NCI-H524 treated with DMSO at 0.1 percent for 48 hours (cell line): ENCODE data around the gene DGLUCY.
A peak's percentile ranks its signal among the peaks of the same experiment; 100 is the strongest.
"Not testable (repeated sequence)": the region's sequence is repeated elsewhere in the genome, so short reads cannot be mapped to it uniquely, and the experiment has no call there.

Source experiments
- DNase-seq: peaks from one replicate; lab custom pipeline; 2025; lab: John Stamatoyannopoulos, UW

The DGLUCY gene

DNA sequence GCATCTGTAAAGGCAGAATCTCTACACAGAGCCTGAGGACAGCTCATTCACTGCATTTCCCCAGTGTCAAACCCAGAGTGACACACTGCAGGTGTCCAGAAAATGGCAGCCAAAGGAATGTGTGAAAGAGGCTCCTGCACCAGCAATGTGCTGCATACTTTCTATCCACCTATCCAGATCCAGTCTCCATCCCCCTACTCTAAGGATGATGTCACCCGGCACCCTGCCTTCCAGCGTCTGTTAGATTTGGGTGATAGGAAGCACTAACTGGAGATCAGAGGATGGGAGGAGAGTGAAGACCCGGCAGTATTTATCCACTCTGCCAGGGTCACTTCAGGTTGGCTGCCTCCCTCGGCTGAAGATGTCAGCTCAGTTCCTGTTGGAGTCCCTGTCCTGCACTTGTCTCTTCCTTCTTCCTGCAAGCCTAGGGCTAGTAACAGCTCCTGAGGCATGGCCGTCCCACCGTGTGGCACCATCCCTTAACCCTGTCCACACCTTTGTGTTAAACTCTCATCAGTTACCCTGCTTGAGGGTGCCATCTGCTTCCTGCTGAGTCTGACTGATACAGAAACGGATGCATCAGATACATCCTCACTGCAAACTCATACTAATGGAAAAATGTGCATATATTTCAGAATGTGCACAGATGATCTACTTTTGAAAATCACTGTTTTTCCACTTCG is 143.6 kb downstream of the DGLUCY start:
- peak; percentile 32 for DNase-seq

DNA sequence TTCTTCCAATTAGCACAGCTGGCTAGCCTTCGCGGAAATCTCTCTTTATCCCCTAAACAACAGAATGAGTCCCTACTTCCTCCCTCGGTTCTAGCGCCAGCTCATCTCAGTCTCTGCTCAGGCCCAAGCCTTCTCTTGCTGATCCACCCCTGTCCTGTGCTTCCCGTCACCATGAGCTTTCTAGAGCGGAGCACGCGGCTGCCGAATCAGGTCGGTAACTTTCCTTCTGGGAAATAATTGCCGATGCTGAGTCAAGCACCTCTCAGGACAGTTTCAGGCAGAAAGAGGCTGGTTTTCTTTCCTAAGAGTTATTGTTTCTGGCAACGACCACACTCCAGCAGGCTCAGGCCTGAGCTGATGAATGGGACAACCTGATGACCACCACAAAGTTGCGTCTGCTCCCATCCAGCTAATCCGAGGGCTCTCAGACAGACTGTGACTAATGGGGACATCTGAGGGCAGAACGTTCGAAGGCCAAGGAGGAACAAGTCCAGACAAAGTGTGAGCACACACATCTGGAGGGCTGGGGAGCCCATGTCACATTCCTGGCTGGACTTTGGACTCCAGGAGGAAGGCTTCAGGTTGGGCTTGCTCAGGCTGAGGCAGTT is 144.2 kb downstream of the DGLUCY start:
- no peak for DNase-seq

DNA sequence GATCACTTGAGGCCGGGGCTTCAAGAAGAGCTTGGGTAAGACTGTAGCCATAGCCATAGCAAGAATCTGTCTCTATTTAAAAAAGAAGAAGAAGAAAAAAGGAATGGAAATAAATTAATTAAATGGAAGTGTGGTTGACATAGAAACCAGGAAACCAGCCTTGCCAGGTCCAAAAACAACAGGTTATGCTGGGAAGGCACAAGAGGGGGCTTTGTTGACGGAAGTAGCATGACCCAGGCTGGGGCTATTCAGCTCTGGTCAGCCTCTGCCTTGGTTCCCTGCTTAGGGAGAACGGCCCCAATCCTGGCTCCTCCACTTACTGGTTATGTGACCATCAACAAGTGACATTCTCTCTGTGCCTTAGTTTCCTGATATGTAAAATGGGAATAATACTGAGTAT is 145.0 kb downstream of the DGLUCY start:
- no peak for DNase-seq

DNA sequence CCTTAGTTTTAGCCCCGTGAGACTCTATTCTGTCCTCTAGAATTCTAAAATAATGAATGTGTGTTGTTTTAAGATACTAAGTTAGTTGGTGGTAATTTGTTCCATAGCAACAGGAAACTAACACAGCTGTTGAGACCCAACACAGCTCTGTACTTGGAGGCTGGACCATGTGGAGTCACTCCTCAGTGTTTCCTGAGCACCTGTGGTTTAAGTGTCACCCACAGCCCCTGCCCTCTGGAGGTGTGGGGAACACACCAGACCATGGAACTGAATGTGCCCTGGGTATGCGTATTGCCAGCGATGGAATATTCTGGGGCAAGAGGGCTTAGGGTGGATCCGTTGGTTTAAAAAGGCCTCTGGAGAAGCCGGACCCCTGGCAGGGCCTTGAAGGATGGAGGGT is 147.2 kb downstream of the DGLUCY start:
- DNase-seq = no peak

DNA sequence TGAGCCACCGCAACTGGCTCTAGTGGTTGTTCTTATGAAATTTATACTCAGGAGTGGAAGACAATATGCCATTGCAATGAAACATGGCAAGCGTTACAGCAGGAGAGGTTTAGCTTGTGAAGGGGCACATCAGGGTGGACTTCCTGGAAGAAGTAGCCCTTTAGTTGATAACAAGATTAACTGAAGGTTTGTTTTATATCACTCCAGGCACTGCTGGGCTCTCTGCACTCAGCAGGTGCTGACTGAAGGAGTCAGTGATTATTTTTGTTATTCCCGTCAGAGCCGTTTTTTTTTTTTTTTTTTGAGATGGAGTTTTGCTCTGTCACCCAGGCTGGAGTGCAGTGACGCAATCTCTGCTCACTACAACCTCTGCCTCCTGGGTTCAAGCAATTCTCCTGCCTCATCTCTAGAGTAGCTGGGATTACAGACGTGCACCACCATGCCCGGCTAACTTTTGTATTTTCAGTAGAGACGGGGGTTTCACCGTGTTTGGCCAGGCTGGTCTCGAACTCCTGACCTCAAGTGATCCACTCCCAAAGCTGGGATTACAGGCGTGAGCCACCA is 148.2 kb downstream of the DGLUCY start:
- no peak for DNase-seq

DNA sequence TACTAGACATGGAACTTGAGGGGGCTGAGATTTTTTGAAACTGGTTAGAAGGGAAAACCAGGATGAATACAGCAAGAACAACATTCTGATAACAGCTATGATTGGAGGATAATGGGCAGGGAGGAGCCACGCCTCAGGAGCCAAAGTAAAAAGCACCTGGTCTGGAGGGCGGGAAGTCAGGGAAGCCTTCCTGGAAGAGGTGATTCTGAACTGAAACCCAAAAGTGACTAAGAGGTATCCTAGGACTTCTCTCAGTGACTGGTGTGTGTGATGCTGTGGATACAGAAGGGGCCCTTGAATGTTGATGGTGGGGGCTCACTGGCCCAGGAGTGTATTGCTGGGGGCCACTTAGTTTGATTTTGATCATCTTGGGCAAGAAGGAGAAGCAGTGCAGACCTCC is 149.5 kb downstream of the DGLUCY start:
- DNase-seq = no peak

DNA sequence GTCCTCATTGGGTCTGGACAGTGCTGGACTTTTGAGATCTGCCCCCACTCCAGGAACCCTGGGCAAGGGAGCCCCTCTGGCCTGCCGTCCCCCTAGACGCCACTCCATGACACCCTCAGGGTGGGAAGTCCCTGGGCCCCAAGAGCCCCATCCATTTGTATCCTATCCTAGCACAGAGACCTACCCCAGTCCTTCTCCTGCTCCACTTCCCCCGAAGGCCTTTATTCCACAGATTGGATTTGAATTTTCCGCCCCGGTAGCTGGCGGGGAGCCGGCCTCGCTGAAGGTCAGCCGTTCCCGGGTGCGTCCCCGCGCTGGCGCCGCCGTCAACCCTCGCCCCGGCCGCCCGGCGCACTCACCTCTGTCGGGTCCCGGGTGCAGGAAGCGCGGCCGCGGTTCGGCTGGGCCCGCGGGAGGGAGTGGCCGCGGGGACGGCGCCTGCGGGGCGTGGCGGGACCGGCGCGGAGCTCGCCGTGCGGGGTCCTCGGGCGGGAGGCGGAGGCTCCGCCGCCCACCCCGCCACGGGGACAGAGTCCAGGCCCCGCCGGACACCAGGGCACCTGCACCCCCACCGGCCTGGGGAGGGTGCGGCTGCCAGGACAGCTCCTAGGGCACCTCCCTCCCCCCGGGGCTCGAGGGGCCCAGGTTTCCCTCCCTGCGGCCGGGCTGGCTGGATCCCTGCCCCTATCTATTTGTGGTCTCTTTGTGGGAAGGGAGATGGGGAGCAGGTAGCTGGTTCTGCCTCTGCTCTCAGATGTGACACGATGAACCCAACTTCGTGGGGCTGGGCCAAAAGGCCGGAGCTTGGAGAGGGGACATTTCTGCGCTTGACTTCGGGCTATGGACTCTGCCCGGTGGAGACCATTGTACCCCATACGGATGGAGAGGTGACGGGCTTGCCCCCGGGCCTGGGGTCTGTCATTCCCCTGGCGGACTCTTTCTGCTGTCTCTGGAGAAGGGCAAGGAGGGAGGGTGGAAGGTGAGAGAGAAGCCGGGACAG is 150.6 kb downstream of the DGLUCY start:
- no peak for DNase-seq

DNA sequence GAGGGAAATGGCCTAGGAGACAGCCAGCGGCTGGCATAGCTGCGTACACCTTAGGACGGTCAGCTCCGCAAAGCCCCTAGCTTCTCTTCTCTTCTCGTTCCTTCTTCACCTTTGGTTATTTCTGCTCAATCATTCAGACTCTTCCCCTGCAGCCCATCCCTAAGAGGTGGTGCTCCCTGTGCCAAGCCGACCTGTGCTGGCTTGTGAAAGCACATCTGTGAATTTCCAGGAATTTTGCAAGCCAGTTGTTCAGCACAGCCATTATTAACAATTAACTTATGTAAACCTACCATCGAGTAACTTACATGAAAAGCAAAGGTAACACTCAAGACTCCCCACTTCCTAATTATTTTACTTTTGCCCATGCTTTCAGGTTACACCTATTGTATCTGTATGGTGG is 151.5 kb downstream of the DGLUCY start:
- no peak for DNase-seq

DNA sequence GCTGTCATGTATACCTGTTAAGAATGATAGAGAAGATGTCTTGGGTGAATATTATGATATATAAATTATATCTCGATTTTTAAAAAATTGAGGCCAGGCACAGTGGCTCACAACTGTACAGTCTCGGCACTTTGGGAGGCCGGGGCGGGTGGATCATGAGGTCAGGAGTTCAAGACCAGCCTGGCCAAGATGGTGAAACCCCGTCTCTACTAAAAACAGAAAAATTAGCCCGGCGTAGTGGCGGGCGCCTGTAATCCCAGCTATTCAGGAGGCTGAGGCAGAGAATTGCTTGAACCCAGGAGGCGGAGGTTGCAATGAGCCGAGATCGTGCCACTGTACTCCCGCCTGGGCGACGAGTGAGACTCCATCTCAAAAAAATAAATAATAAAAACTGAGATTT is 152.4 kb downstream of the DGLUCY start:
- not testable (repeated sequence) for DNase-seq

DNA sequence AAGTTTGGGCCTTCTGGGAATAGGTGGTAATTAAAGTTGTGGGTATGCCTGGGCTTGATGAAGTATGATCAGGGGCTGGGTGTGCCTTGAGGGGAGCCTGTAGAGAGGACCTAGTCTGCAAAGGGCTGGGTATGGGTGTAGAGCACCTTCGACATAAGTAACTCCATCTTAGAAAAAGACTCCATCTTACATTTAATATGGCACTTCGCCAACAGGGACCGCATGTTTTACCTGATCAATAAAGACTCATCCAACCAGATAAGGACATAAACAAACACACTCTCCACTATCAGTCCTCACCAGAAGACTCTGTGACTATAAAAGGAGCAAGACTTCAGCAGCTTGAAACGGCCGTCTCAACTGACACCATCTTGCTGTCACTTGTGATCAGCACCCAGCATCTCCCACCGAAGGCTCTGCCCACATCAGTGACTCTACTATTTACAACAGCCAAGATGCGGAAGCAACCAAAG is 154.1 kb downstream of the DGLUCY start:
- no peak for DNase-seq

DNA sequence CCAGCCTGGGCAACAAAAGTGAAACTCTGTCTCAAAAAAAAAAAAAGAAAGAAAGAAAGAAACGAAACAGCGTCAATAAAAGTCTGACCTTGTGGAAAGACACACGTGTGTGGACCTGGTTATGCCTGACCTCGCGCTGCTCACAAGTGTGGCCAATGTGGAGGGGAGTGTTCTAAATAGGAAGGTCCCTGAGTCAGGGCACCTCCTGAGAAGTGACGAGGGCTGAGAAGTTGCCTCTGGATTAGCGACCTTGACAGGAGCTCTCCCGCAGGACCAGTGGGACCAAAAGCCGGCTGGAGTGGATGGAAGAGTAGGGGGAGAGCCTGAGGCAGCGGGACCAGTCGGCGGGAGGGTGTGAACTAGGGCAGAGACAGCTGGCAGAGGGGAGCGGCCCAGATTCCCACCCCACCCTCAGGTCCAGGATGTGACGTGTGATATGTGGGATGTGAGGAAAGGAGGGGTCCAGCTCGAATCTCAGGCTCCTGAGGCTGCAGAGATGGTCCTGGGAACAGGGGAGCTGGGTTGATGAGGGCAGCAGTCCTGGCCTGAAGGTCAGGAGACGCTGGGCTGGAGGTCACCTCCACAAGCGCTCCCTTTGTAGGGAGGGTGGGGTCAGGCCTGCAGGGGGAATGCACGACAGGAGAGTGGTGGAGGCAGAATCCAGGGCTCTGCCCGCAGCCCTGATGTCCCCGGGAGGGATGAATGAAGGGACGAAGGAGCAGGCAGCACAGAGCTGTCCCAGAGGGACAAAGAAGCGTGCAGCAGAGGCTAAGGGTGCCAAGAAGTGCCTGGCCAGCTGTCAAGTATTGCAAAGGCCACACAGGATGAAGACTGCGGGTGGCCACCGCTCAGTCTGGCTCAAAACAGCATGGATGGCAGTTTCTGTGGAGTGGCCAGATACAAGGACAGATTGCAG is 155.5 kb downstream of the DGLUCY start:
- peak; percentile 42 for DNase-seq

DNA sequence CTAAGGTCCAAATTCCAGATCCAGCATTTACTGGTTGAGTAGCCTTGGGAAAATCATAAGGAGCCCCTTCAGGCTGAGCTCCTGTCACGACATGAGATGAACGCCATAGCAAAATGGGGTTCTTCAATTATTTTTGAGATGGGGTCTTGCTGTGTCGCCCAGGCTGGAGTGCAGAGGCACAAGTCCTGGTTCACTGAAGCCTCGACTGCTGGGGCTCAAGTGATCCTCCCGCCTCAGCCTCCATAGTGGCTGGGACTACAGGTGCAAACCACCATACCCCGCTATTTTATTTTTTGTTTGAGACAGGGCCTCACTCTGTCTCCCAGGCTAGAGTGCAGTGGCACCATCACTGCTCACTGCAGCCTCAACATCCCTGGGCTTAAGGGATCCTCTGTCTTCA is 156.3 kb downstream of the DGLUCY start:
- no peak for DNase-seq

DNA sequence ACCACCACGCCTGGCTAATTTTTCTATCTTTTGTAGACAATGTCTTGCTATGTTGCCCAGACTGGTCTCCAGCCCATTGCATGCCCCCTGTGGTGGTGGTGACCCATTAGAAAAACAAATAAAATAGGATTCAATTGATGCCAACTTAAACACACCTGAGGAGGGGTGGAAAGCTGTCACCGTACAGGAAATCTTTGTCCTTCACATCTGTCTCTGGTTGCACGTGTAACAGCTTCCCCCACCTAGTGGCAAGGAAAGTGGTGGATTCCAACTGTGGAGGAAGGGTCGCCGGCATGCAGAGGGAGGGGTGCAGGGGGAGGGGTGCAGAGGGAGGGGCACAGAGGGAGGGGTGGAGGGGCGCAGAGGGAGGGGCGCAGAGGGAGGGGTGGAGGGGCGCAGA is 156.7 kb downstream of the DGLUCY start:
- DNase-seq = no peak

DNA sequence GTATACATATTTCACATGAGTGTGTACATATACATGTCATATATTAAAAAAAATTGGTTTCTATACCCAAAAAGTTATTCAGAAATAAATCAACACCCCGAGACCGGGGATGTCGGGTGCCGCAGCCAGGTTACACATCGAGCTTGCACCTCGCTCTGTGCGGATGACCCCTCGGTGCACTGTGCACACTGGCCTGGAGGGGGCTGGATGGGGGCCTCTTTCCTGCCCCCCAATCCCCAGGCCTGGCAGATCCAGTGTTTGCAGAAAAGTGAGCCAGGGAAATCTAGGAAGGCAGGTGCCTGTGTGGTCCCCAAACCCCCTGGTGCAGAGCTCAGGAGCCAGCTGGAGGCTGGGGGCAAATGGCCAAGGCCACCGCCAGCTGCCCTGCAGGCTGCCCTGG is 157.8 kb downstream of the DGLUCY start:
- no peak for DNase-seq

DNA sequence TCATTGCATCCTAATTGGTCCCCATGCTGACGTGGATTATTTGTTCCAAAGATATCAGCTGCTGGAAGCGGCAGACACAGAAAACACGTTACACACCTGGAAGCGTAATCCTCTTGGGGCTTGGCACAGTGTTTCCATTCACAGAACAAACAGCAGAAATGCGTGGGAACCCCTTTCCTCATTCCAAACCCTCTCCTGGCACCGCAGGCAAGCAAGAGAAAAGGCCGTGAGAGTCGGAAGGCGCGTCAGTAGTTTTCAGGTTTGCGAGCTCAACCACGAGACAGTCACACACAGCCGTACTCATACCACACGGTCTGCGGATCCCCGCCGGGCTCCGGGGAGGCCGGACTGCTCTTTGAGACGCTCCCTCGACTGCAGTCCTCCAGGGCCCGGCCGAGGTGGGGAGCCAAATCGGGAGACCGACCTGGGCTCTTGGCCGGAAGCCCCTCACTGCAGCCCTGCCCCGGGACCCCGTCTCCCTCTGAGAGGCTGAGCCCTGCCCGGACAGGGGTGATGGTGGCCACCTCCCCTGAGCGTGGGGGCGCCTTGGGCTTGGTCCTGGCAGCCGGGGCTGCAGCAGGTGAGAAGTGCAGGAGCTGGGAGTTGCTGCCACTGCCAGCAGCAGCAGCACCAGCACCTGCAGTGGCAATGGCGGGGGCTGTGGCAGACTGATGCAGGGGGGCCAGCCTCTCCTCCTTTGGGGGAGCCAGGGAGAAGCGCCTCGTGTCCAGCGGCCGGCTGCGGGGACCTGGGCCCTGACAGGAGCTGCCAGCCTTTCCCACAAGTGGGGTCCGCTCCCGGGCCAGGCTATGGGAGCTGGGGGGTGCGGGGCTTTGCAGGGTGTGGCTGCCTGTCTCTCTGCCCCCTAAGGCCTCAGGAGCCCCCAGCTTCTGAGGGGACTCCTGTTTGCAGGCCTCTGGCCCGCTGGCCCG is 158.7 kb downstream of the DGLUCY start:
- no peak for DNase-seq

DNA sequence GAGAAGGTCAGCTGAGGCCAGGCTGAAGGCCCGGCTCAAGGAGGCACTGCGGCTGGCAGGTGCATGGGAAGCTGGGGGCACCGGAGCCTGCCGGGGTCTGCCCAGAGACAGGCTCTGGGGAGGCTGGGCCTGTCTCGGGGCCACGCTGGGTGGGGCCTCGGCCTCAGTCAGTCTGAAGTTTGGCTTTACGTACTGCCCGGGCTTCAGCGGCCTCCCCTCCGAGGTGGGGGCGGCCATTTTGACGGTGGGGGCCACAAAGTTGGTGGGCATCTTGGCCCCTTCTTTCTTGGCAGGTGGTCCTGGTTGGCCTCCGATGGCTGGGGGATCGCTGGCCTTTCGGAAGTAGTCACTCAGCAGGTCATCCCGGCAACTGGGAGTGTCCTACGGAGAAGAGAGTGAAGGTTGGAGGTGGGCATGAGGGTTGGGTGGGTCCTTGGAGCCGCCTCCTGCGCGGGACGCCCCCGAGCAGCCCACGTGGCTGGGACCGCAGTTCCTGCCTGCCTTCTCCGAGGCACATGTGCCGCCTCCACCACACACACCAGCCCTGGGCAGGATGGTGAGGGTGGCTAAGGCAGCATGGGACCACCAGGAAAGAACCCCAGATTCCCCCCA is 159.5 kb downstream of the DGLUCY start:
- DNase-seq = no peak

DNA sequence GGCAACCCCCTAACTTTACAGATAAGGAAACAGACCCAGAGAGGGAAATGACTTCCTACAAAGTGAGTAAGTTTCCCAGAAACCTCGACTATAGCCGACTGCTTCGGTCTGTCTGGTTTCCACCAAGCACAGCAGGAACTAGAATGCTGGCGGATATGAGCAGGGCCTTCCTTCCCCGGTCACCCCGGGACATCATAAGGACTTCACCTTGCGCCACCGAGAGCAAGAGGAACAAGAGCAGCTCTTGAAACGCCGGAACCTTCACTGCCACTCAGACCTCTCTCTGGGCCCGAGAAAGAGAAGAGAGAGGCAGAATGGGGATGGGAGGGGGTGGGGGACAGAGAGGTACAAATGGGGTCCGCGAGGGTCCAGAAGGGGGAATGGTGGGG is 160.0 kb downstream of the DGLUCY start:
- no peak for DNase-seq

DNA sequence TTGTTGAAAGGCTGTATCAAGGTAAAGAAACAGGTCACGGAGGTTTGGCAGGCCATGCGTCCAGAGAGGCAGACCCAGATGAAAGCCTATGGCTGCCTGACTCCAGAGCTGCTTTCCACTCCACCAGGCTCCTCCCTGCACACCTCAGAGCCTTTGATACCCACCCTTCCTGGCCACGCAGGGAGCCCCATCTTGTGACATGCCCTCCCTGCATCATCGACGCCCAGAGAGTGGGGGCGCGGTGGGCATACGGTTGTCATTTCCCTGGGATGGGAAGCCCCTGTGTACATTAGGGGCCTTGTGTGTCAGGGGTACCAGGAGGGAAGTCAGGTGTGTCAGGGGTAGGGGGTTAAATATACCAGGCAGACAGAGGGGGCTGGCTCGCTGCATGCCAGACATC is 160.9 kb downstream of the DGLUCY start:
- no peak for DNase-seq
